ENCODE data around the gene ZDHHC13.
"Not testable (repeated sequence)": the region's sequence is repeated elsewhere in the genome, so short reads cannot be mapped to it uniquely, and the experiment has no call there.

ZDHHC13 gene

DNA sequence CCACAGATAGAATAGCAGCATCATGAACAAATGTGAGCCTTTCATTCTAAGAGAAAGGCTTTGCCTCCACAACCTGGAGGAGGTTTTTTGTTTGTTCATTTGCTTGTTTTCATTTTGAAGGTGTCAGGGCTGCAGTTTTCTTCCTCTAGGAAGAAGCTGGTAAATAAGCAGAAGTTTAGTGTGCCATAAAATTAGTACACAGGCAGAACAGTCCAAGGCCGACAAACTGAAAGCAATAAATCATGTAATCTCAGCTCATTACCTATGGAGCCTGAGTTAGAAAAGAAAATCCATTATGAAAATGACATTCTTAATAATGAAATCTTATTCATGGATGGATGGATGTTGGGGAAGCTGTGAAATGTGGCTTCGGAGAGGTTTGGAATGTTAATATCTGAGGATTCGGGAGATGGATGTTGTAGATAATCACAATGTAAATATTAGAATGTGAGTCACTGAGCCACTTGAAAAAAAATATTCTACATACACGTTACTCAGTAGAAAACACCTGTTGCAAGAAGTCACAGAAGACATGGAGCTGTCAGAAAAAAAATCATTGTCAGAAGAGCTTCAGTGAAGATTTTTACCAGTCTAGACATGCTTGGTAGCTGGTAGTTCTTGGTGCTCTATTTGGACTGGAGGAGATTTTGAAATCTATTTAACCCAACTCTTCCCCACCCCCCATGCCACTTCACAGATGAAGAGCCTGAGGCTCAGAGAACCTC is 15.0 kb upstream of the ZDHHC13 start:
- DNase-seq (ENCODE audit: low read depth in 2 of 2) = no peak

- DNase-seq (ENCODE audit: low read depth in 2 of 2) = no peak
Observed at GRCh38 chr11:19102521-19102900, 14.5 kb upstream of the ZDHHC13 start.

DNA sequence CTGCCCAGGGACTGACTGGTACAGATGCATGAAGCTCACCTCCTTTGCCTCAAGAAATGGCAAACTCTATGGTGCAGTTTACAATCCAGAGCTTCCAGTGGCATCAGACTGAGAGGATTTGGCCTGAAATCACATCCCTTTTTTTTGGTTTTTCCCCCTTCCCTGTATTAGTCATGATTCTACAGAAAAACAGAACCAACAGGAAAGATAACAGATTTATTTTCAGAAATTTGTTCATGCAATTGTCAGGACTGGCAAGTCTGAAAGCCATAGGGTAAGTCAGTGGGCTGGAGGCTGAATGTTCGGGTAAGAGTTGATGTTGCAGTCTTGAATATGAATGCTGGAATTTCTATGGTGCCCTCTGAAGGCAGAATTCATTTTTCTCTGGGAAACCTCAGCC is 12.0 kb upstream of the ZDHHC13 start:
- DNase-seq (ENCODE audit: low read depth in 2 of 2) = no peak

DNA sequence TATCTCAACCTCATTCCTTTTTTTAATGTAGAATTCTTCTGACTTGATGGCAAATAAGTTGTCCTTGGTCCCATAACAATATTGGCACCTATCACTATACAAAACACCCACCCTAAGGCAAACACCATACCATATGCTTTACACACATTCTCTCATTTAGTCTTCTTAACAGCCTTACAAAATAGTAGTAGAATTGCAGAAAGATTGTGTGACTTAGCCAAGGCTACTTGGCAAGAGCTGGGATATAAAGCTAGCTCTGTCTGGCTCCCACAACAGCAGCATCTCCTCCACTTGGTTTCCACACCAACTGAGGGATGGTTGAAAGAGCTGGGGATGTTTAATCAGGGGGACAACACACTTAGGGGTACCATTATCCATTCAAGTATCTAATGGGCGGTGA is 9.8 kb upstream of the ZDHHC13 start:
- DNase-seq (ENCODE audit: low read depth in 2 of 2) = no peak

DNA sequence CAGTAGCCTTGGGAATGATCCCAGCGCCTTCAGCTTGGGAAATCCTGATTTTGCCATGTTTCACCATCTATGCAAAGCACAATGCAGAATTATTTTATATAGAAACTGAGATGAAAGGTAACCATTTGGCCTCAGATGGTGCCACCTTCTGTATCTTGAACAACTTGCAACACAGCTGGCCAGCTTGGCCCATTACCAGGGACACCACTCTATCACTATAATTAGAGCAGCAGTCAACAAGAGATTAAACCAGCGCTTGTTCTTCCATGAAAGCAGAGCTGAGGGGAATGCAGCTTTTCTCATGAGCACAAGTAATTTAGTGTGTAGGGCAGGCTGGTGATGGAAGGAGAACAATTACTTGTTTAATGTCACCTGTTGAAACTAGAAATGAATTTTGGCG is 6.7 kb upstream of the ZDHHC13 start:
- no peak for DNase-seq (ENCODE audit: low read depth in 2 of 2)

GRCh38 chr11:19111809-19112208 is 5.2 kb upstream of the ZDHHC13 start:
- DNase-seq (ENCODE audit: low read depth in 2 of 2) = no peak

DNA sequence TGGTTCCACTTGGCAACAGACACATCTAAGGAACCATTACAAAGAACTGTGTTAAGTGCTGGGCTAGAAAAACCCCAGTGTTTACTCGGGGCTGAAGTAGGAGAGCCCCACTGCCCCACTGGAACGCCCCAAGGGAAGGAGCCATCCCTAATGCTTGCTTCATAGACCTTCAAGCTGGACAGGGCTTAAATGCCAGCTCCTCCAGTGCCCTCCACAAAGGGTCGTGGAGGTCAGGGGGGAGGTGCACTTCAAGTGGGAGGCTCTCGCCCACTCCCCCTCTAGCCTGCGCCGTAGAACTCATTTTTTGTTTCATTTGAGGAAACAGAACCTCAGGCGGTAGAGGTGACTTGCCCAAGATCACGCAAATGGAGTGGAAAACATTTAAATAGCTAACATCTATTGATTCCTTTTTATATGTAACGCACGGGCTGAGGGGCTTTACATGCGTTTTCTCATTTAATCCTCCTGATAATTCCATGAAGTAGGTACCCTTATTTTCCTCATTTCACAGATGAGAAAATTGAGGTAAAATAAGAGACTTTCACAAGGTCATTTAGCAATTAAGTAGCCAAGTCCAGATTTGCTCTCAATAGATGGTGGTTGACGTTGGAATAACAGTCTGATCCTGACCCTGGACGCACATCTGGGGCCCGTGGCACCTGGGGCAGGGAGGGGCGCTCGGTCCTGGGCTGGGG is 545 bp upstream of the ZDHHC13 start:
- no peak for DNase-seq (ENCODE audit: low read depth in 2 of 2)

- no peak for DNase-seq (ENCODE audit: low read depth in 2 of 2)
Observed at GRCh38 chr11:19117760-19118097, 761 bp downstream of the ZDHHC13 start.

GRCh38 chr11:19121646-19122045 is 4.7 kb downstream of the ZDHHC13 start:
- no peak for DNase-seq (ENCODE audit: low read depth in 2 of 2)

- DNase-seq (ENCODE audit: low read depth in 2 of 2) = no peak
Observed at GRCh38 chr11:19122960-19123615, 6.1 kb downstream of the ZDHHC13 start.

DNA sequence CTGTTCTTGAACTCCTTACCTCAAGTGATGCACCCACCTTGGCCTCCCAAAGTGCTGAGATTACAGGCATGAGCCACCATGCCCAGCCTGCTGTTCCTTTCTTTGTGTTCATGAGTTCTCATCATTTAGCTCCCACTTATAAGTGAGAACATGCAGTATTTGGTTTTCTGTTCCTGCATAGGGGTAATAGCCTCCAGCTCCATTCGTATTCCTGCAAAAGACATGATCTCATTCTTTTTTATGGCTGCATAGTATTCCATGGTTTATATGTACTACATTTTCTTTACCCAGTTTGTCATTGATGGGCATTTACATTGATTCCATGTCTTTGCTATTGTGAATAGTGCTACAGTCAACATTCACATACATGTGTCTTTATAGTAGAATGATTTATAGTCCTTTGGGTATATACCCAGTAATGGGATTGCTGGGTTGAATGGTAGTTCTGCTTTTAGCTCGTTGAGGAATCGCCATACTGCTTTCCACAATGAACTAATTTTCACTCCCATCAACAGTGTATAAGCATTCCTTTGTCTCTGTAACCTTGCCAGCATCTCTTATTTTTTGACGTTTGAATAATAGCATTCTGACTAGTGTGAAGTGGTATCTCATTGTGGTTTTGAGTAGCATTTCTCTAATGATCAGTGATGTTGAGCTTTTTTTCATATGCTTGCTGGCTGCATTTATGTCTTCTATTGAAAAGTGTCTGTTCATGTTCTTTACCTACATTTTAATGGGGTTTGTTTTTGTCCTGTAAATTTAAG is 9.8 kb downstream of the ZDHHC13 start:
- DNase-seq (ENCODE audit: low read depth in 2 of 2) = not testable (repeated sequence)

- no peak for DNase-seq (ENCODE audit: low read depth in 2 of 2)
Observed at GRCh38 chr11:19134004-19134403, 17.0 kb downstream of the ZDHHC13 start.

GRCh38 chr11:19136884-19137283 is 19.9 kb downstream of the ZDHHC13 start:
- DNase-seq (ENCODE audit: low read depth in 2 of 2) = not testable (repeated sequence)

- DNase-seq (ENCODE audit: low read depth in 2 of 2) = no peak
Observed at GRCh38 chr11:19145319-19145718, 28.4 kb downstream of the ZDHHC13 start.

DNA sequence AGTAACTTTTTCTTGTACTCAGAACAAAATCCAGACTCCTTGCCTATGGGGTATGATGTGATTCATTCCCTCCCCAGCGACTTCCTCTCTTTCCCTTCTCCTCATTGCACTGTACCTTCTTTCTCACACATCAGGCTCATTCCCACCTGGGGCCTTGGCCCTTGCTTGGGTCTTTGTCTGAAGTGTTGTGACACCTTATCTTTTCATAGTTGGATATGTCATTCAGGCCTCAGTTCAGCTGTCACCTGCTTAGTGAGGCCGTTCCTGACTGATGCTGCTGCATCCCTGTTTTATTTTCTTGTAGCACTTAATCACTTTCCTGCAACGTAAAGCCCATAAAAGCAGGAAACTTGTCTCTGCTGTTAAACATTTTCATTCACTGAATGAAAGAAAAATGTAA is 39.9 kb downstream of the ZDHHC13 start:
- DNase-seq (ENCODE audit: low read depth in 2 of 2) = no peak

DNA sequence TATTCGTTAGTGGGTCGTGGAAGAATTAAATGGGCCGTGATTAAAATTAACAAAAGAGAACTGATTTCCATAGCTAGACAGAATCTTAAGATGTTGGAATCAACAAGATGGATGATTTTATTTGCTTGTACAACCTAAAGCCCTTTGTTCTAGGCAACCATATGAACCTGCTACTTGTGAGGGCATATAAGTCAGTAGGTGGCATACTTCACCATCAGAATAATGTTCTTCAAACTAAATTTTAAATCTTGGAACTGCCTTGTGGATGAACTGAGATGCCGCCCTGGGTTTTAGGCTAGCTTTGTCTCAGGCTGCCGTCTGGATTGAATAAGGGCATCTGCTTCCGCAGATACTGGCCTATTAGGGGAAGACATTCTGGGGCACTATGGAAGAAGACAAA is 43.9 kb downstream of the ZDHHC13 start:
- DNase-seq (ENCODE audit: low read depth in 2 of 2) = no peak

- DNase-seq (ENCODE audit: low read depth in 2 of 2) = no peak
Observed at GRCh38 chr11:19161651-19162050, 44.7 kb downstream of the ZDHHC13 start.

DNA sequence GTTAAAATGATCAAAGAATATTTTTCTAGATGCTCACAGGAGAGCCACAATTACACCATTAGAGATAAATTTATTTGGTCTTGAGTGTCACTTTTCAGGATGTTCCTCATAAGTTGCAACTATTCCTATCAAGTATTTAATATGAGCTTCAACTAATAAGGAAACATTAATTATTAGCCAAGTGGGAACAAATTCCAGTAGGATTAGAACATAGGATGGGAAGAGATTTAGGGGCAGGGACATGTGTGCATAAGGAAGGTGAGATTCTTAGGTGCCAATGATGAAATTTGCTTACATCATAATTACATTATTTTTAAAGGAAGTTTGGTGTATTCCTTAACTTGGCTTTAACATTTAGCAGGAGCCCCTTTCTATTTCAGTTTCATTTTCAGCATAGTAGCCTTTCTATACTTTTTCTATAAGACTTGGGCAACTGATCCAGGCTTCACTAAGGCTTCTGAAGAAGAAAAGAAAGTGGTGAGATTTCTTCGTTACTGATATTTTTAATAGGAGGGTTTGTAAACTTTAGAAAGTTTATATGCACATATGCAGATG is 46.1 kb downstream of the ZDHHC13 start:
- DNase-seq (ENCODE audit: low read depth in 2 of 2) = no peak

GRCh38 chr11:19163617-19164016 is 46.6 kb downstream of the ZDHHC13 start:
- no peak for DNase-seq (ENCODE audit: low read depth in 2 of 2)

GRCh38 chr11:19164230-19164855 is 47.4 kb downstream of the ZDHHC13 start:
- no peak for DNase-seq (ENCODE audit: low read depth in 2 of 2)

DNA sequence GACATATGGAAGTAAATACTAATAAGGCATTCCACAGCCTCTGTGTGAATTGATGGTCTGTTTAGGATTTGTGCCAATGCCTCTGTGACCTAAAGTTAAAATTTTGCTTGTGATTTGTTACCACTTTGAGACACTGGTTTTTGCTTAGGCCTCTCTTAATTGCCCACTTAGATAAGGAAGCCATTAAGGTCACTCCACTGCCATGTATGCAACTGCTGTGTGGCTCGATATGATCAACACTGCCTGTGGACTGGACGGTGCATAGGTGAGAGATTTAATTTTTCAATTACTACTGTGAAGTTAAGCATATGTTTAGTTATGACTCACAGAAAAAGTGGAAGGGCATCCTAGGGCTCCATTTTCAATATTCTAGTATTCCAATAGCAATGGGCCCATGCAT is 47.9 kb downstream of the ZDHHC13 start:
- DNase-seq (ENCODE audit: low read depth in 2 of 2) = no peak

- DNase-seq (ENCODE audit: low read depth in 2 of 2) = no peak
Observed at GRCh38 chr11:19168090-19168489, 51.1 kb downstream of the ZDHHC13 start.
